SK-N-SH treated with all-trans-retinoic acid at 6 μM for 48 hours (cell line): ENCODE data around the gene CRISPLD2.

Source experiments
- ATAC-seq: fragments of 200-7000 bp; cut with Tn5 transposase; 3 replicates; pipeline ENCODE4 v1.9.1; 2020; ENCODE audit warnings: mild to moderate bottlenecking, moderate library complexity
- BACH2 ChIP-seq: fragments of 250-450 bp; sonication (Bioruptor Pico); IDR thresholded peaks from 2 replicates; pipeline ENCODE4 v1.9.0; 2021; ENCODE audit warnings: mild to moderate bottlenecking, borderline replicate concordance
- CREB5 ChIP-seq: fragments of 250-450 bp; sonication (Bioruptor Pico); IDR thresholded peaks from 2 replicates; pipeline ENCODE4 v1.5.1; 2020; ENCODE audit warnings: low read depth, mild to moderate bottlenecking, moderate library complexity
- CSDC2 ChIP-seq: fragments of 250-450 bp; sonication (Bioruptor Pico); IDR thresholded peaks from 2 replicates; pipeline ENCODE4 v1.5.0; 2020; ENCODE audit warnings: mild to moderate bottlenecking, moderate library complexity
- CSRNP3 ChIP-seq: fragments of 250-450 bp; sonication (Bioruptor Pico); IDR thresholded peaks from 2 replicates; pipeline ENCODE4 v1.5.1; 2021; ENCODE audit warnings: mild to moderate bottlenecking, moderate library complexity
- ESRRG ChIP-seq: fragments of 250-450 bp; sonication (Bioruptor Pico); IDR thresholded peaks from 2 replicates; pipeline ENCODE4 v1.6.1; 2021; ENCODE audit warnings: mild to moderate bottlenecking
- GLIS3 ChIP-seq: fragments of 250-450 bp; sonication (Bioruptor Pico); IDR thresholded peaks from 2 replicates; pipeline ENCODE4 v1.5.0; 2020; ENCODE audit warnings: mild to moderate bottlenecking, moderate library complexity
- ISL1 ChIP-seq: fragments of 250-450 bp; sonication (Bioruptor Pico); IDR thresholded peaks from 2 replicates; pipeline ENCODE4 v2.1.2; 2022; ENCODE audit warnings: mild to moderate bottlenecking, moderate library complexity
- OSR1 ChIP-seq: fragments of 250-450 bp; sonication (Bioruptor Pico); IDR thresholded peaks from 2 replicates; pipeline ENCODE4 v1.8.0; 2022; ENCODE audit warnings: moderate library complexity, mild to moderate bottlenecking, inconsistent platforms
- PATZ1 ChIP-seq: fragments of 250-450 bp; sonication (Bioruptor Pico); IDR thresholded peaks from 2 replicates; pipeline ENCODE4 v1.8.0; 2020; ENCODE audit warnings: mild to moderate bottlenecking, moderate library complexity, borderline replicate concordance
- POU6F1 ChIP-seq: fragments of 250-450 bp; sonication (Bioruptor Pico); IDR thresholded peaks from 2 replicates; pipeline ENCODE4 v1.8.0; 2021; ENCODE audit warnings: low read depth, mild to moderate bottlenecking, moderate library complexity, borderline replicate concordance
- PPARA ChIP-seq: fragments of 250-450 bp; sonication (Bioruptor Pico); IDR thresholded peaks from 2 replicates; pipeline ENCODE4 v1.5.0; 2020; ENCODE audit warnings: mild to moderate bottlenecking, borderline replicate concordance
- SNAI2 ChIP-seq: fragments of 250-450 bp; sonication (Bioruptor Pico); IDR thresholded peaks from 2 replicates; pipeline ENCODE4 v1.5.0; 2020; ENCODE audit warnings: mild to moderate bottlenecking, moderate library complexity
- TOX ChIP-seq: fragments of 250-450 bp; sonication (Bioruptor Pico); IDR thresholded peaks from 2 replicates; pipeline ENCODE4 v1.8.0; 2021; ENCODE audit warnings: mild to moderate bottlenecking, moderate library complexity, borderline replicate concordance
- TSHZ2 ChIP-seq: fragments of 250-450 bp; sonication (Bioruptor Pico); IDR thresholded peaks from 2 replicates; pipeline ENCODE4 v1.5.0; 2020; ENCODE audit warnings: mild to moderate bottlenecking, moderate library complexity
- ZC3H10 ChIP-seq: fragments of 250-450 bp; sonication (Bioruptor Pico); IDR thresholded peaks from 2 replicates; pipeline ENCODE4 v1.5.1; 2021; ENCODE audit warnings: mild to moderate bottlenecking, moderate library complexity
- ZFP3 ChIP-seq: fragments of 250-450 bp; sonication (Bioruptor Pico); IDR thresholded peaks from 2 replicates; pipeline ENCODE4 v1.5.0; 2020; ENCODE audit warnings: mild to moderate bottlenecking, moderate library complexity
- ZFP30 ChIP-seq: fragments of 450-650 bp; formaldehyde crosslinking; IDR thresholded peaks from 2 replicates; pipeline ENCODE4 v1.5.0; 2022; ENCODE audit warnings: mild to moderate bottlenecking, moderate library complexity
- ZNF565 ChIP-seq: fragments of 450-650 bp; formaldehyde crosslinking; conservative IDR thresholded peaks from 2 replicates; pipeline ENCODE4 v1.5.0; 2020; ENCODE audit warnings: low read depth, mild to moderate bottlenecking, moderate library complexity
- ZNF70 ChIP-seq: fragments of 450-650 bp; formaldehyde crosslinking; IDR thresholded peaks from 2 replicates; pipeline ENCODE4 v1.5.0; 2020; ENCODE audit warnings: mild to moderate bottlenecking, moderate library complexity
- ZNF8 ChIP-seq: fragments of 450-650 bp; formaldehyde crosslinking; IDR thresholded peaks from 2 replicates; pipeline ENCODE4 v1.5.0; 2020; ENCODE audit warnings: mild to moderate bottlenecking, moderate library complexity

The CRISPLD2 gene

GRCh38 chr16:84867696-84868095 lies 47.9 kb downstream of the CRISPLD2 start:
- ATAC-seq: no peak
- TF ChIP-seq CSDC2 (CRISPR knock-in tag): no peak
- TF ChIP-seq ZNF70 (CRISPR knock-in tag): no peak
- TF ChIP-seq ZFP30 (CRISPR knock-in tag): no peak
- TF ChIP-seq ISL1 (CRISPR knock-in tag): no peak
- no peak for TF ChIP-seq CSRNP3 (CRISPR knock-in tag)
- no peak for TF ChIP-seq ZC3H10 (CRISPR knock-in tag)
- no peak for TF ChIP-seq BACH2 (CRISPR knock-in tag)
- TF ChIP-seq PATZ1 (CRISPR knock-in tag): no peak
- TF ChIP-seq ZNF565 (CRISPR knock-in tag): no peak
- TF ChIP-seq SNAI2: no peak
- TF ChIP-seq TSHZ2 (CRISPR knock-in tag): no peak
- TF ChIP-seq PPARA (CRISPR knock-in tag): no peak
- no peak for TF ChIP-seq GLIS3 (CRISPR knock-in tag)
- no peak for TF ChIP-seq POU6F1 (CRISPR knock-in tag)
- no peak for TF ChIP-seq ZFP3 (CRISPR knock-in tag)
- TF ChIP-seq ESRRG (CRISPR knock-in tag): no peak
- TF ChIP-seq CREB5 (CRISPR knock-in tag): no peak
- TF ChIP-seq, all 23 proteins: peak for 0

- no peak for ATAC-seq
- TF ChIP-seq CSRNP3 (CRISPR knock-in tag): no peak
- TF ChIP-seq PPARA (CRISPR knock-in tag): no peak
- no peak for TF ChIP-seq SNAI2
- no peak for TF ChIP-seq ZNF565 (CRISPR knock-in tag)
- TF ChIP-seq OSR1 (CRISPR knock-in tag): no peak
- no peak for TF ChIP-seq ZNF8 (CRISPR knock-in tag)
- TF ChIP-seq ESRRG (CRISPR knock-in tag): no peak
- no peak for TF ChIP-seq TOX (CRISPR knock-in tag)
- TF ChIP-seq CREB5 (CRISPR knock-in tag): no peak
- TF ChIP-seq GLIS3 (CRISPR knock-in tag): no peak
- no peak for TF ChIP-seq TSHZ2 (CRISPR knock-in tag)
- no peak for TF ChIP-seq BACH2 (CRISPR knock-in tag)
- no peak for TF ChIP-seq ZNF70 (CRISPR knock-in tag)
- TF ChIP-seq POU6F1 (CRISPR knock-in tag): no peak
- TF ChIP-seq CSDC2 (CRISPR knock-in tag): no peak
- no peak for TF ChIP-seq ZFP30 (CRISPR knock-in tag)
- no peak for TF ChIP-seq ZC3H10 (CRISPR knock-in tag)
These were observed 48.5 kb downstream of the CRISPLD2 start for GRCh38 chr16:84868328-84868727.
